Measurements from ENCODE around the gene TMA7.
"Not testable (repeated sequence)": the region's sequence is repeated elsewhere in the genome, so short reads cannot be mapped to it uniquely, and the experiment has no call there.

Gene TMA7

DNA sequence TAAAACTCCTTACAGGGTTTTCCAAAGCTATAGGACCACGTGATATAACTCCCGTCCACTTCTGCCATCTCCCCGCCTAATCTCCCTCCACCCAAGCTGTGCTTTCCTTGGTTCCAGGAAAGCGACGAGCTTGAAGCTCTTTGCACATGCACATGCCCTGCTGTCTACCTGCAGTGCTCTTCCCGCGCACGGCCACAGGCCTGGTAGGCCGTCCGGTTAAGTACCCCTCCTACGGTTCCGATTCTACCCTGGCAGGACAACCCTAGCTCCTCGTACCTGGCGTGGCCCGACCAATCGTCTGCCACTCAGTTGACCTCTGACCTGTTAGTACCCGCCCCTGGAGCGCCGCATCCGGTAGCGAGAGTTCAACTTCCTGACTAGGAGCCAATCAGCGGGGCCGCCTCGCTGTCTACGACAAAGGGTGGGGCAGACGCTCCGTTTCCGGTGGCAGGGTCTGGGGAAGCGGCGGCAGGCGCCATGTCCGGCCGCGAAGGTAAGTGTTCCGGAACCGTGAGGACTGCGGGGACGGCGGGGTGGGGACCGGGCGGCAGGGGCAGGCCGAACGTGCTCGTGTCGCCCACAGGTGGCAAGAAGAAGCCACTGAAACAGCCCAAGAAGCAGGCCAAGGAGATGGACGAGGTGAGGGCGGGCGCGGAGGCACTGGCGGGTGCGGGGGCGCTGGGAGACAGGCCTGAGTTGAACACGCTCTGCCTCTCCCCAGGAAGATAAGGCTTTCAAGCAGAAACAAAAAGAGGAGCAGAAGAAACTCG, at the start of gene TMA7, which contains the start of gene CCDC51:
TSS of gene TMA7 (plus strand) at position 438 of the 770 bp plus-strand sequence. CDS start at position 478, 40 bp downstream.
TSS of gene CCDC51 (minus strand) at position 300 of the 770 bp plus-strand sequence. CDS start 4,991 bp downstream, outside the sequence.
- Histone ChIP-seq H3K27me3 (ENCODE audit: control insufficient read depth, insufficient read depth, low read length) (no peaks in the 10 kb centered on the region), H3K4me1 (ENCODE audit: control insufficient read depth, insufficient read depth, low read length) (0 out of 2 replicates have a peak, but pooled peaks cover 3% of the 10 kb centered on the region), H3K9me3 (ENCODE audit: control insufficient read depth, insufficient read depth, low read length) (no peaks in the 10 kb centered on the region), H3K36me3 (ENCODE audit: control insufficient read depth, insufficient read depth, low read length) (peaks cover 35% of the 10 kb centered on the region), H3K9ac (ENCODE audit: low read depth, low read length) (peak within 1 kb of the TSS; percentile 67), H3K27ac (ENCODE audit: low read depth, low read length) (peak within 1 kb of the TSS; percentile 85), H3K4me3 (ENCODE audit: low read depth, low read length) (peak within 1 kb of the TSS; percentile 85)

DNA sequence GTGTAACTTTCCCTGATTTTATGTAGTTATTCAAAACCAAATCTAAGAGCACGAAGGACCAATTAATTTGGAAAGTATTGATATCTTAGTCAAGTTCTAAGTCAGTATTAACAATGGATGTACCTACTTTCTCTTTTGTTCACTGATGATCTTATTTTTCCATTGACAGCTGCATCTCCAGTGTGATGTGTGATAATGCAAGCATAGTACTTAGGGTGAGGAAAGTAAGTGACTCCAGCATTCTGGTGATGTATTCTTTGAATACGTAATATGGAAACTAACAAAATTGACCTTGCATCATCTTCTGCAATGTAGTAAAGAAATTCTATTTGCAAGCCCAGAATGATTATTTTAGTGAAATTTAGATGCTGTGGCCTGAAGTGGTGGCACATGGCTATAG, 45.7 kb upstream of the TMA7 start:
- no peak overlapping the region for H3K27ac ChIP-seq (ENCODE audit: low read depth, low read length)
- H3K4me1 ChIP-seq (ENCODE audit: control insufficient read depth, insufficient read depth, low read length): no peaks in the 10 kb centered on the region
- no peak overlapping the region for H3K9ac ChIP-seq (ENCODE audit: low read depth, low read length)
- H3K27me3 ChIP-seq (ENCODE audit: control insufficient read depth, insufficient read depth, low read length): no peaks in the 10 kb centered on the region
- no peaks in the 10 kb centered on the region for H3K36me3 ChIP-seq (ENCODE audit: control insufficient read depth, insufficient read depth, low read length)
- no peak overlapping the region for H3K4me3 ChIP-seq (ENCODE audit: low read depth, low read length)
- no peaks in the 10 kb centered on the region for H3K9me3 ChIP-seq (ENCODE audit: control insufficient read depth, insufficient read depth, low read length)

DNA sequence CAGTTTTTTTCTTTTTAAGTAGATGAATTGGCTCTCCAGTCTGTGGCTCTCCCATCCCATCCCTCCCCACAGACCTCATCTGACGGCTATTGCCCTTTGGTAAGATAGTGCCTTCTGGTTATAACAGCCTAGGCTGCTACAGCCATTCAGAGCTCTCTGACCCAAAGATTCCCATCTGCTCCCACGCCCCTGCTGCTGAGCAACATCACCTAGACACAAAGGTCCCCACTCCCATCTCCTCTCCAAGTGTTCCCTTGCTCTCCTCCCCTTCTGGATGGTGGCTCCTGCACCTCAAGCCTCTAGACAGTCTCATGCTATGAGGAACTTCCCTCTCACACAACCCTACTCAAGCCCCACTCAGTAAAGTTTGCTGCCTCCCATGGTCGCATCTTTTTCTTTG, 44.3 kb upstream of the TMA7 start:
- Histone ChIP-seq H3K27me3 (ENCODE audit: control insufficient read depth, insufficient read depth, low read length) (no peaks in the 10 kb centered on the region), H3K9me3 (ENCODE audit: control insufficient read depth, insufficient read depth, low read length) (no peaks in the 10 kb centered on the region), H3K9ac (ENCODE audit: low read depth, low read length) (no peak overlapping the region), H3K27ac (ENCODE audit: low read depth, low read length) (no peak overlapping the region), H3K4me1 (ENCODE audit: control insufficient read depth, insufficient read depth, low read length) (no peaks in the 10 kb centered on the region), H3K4me3 (ENCODE audit: low read depth, low read length) (no peak overlapping the region), H3K36me3 (ENCODE audit: control insufficient read depth, insufficient read depth, low read length) (no peaks in the 10 kb centered on the region)

DNA sequence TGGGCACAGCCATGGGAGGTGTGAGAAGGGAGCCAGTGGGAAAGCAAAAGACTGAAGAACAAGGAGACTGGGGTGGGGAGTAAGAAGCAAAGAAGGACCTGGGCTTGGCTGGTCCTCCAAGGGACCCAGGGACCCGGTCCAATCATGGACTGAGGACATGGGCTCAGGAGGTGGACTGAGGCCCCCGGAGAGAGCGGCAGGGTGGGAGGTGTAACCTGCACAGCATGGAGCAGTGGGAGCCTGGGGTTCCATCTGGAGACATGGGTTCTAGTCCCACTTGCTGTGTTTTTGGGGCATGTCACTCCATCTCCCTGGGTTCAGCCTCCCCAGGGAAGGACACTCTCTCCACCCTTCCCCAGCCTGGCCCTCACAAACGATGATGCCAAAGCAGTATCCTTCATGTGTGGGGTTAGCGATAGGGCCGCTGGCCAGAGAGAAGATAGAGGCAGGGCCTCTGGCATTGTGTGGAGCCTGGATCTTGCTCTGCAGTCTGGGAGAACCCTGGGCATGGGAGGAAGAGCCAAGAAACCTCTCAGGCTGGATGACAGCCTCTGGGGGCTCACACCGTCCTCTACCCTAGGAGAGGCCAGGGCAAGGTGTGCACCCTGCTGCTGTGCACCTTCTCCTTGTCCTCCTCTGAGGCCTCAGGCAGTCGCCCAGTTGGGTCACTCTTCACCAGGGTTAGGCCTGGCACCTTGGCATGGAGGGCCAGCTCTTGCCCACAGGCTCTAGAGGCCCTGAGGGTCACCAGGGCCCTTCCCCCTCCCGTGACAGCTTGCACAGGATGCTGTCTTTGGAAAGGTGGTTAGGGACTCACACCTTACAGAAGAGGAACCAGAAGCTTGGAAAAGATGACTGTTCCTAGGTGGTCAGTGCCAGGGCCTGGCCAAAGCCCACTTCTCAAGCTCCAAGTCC, 42.0 kb upstream of the TMA7 start:
- no peak overlapping the region for H3K27ac ChIP-seq (ENCODE audit: low read depth, low read length)
- H3K9me3 ChIP-seq (ENCODE audit: control insufficient read depth, insufficient read depth, low read length): no peaks in the 10 kb centered on the region
- H3K9ac ChIP-seq (ENCODE audit: low read depth, low read length): no peak overlapping the region
- H3K4me3 ChIP-seq (ENCODE audit: low read depth, low read length): no peak overlapping the region
- peaks cover 15% of the 10 kb centered on the region; the same call in 1 of the 2 replicates for H3K36me3 ChIP-seq (ENCODE audit: control insufficient read depth, insufficient read depth, low read length)
- H3K4me1 ChIP-seq (ENCODE audit: control insufficient read depth, insufficient read depth, low read length): no peaks in the 10 kb centered on the region
- no peaks in the 10 kb centered on the region for H3K27me3 ChIP-seq (ENCODE audit: control insufficient read depth, insufficient read depth, low read length)

- Histone ChIP-seq H3K9me3 (ENCODE audit: control insufficient read depth, insufficient read depth, low read length) (no peaks in the 10 kb centered on the region), H3K9ac (ENCODE audit: low read depth, low read length) (no peak overlapping the region), H3K27me3 (ENCODE audit: control insufficient read depth, insufficient read depth, low read length) (no peaks in the 10 kb centered on the region), H3K4me3 (ENCODE audit: low read depth, low read length) (no peak overlapping the region), H3K36me3 (ENCODE audit: control insufficient read depth, insufficient read depth, low read length) (peaks cover 24% of the 10 kb centered on the region), H3K4me1 (ENCODE audit: control insufficient read depth, insufficient read depth, low read length) (no peaks in the 10 kb centered on the region), H3K27ac (ENCODE audit: low read depth, low read length) (no peak overlapping the region)
Measured at GRCh38 chr3:48398701-48399386, 41.2 kb upstream of the TMA7 start.

DNA sequence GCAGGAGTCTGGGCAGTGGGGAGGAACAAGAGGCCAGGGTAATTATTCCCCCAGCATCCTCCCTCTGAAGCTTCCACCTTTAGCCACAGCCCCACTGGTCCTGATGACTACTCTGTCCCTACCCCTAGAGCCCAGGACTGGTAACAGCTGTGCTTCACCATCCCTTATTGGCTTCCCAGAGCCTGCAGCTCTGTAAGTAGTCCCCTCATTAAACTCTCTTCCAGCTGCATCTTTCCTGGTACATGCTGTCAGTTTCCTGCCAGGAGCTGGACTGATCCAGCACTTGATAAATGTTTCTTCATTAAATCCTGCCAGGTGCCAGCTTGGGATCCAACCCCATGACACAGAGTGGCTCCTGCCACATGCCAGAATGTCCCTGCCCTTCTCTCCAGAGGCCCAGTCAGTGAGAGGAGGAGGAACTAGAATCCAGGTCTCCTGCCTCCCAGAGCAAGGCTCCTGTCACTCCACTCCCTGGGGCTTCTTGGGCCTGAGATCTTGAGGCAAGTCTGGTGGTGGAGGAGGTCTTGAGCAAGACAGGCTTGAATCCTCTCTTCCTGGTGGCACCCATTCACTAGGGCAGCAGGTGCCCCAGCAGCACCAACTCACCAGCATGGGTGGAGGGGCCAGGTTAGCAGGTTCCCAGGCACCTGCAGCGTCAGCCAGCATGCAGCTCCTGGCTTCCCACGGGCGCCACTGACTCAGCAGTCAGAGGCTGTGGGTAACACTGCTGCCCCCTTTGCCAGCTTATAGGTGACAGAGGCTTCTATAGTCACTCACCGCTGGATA, 40.5 kb upstream of the TMA7 start:
- no peaks in the 10 kb centered on the region for H3K9me3 ChIP-seq (ENCODE audit: control insufficient read depth, insufficient read depth, low read length)
- no peaks in the 10 kb centered on the region for H3K4me1 ChIP-seq (ENCODE audit: control insufficient read depth, insufficient read depth, low read length)
- H3K27me3 ChIP-seq (ENCODE audit: control insufficient read depth, insufficient read depth, low read length): no peaks in the 10 kb centered on the region
- H3K9ac ChIP-seq (ENCODE audit: low read depth, low read length): no peak overlapping the region
- H3K4me3 ChIP-seq (ENCODE audit: low read depth, low read length): no peak overlapping the region
- H3K36me3 ChIP-seq (ENCODE audit: control insufficient read depth, insufficient read depth, low read length): peaks cover 31% of the 10 kb centered on the region
- H3K27ac ChIP-seq (ENCODE audit: low read depth, low read length): no peak overlapping the region

DNA sequence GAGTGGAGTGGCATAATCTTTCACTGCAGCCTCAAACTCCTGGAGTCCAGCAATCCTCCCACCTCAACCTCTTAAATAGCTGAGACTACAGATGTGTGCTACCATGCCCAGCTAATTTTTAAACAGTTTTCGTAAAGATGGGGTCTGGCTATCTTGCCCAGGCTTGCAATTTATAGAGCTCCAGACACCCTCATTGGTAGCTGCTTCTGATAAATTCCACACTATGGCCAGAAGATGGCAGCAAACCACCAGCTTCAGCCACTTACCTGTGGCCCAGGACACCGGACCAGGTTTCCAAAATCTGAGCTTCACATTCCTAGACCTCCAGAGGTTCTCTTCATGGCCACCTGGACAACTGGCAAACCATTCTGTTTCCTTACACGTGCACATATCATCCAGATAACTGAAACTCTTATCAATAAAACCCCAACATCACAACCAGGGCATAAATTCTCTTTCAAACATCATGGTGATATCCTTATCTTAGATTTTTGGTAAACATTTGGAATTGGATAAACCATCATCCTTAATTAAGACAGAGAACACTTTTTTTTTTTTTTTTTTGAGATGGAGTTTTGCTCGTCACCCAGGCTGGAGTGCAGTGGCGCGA, 39.1 kb upstream of the TMA7 start:
- Histone ChIP-seq H3K4me3 (ENCODE audit: low read depth, low read length) (no peak overlapping the region), H3K9ac (ENCODE audit: low read depth, low read length) (no peak overlapping the region), H3K27ac (ENCODE audit: low read depth, low read length) (no peak overlapping the region), H3K9me3 (ENCODE audit: control insufficient read depth, insufficient read depth, low read length) (no peaks in the 10 kb centered on the region), H3K36me3 (ENCODE audit: control insufficient read depth, insufficient read depth, low read length) (peaks cover 44% of the 10 kb centered on the region), H3K4me1 (ENCODE audit: control insufficient read depth, insufficient read depth, low read length) (no peaks in the 10 kb centered on the region), H3K27me3 (ENCODE audit: control insufficient read depth, insufficient read depth, low read length) (no peaks in the 10 kb centered on the region)

DNA sequence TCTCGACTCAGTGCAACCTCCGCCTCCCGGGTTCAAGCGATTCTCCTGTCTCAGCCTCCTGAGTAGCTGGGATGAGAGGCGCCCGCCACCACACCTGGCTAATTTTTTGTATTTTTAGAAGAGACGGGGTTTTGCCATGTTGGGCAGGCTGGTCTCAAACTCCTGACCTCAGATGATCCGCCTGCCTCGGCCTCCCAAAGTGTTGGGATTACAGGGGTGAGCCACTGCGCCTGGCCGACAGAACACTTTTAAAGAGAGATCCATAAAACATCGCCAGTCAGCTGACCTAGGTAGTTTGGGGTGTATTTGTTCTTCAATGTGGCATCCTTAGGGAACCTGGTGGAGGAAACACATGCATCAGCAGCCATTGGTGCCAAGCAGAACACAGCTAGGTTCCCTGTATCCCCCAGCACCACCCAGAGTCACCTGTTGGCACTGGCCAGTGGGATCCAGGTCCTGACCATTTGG, 38.6 kb upstream of the TMA7 start:
- peaks cover 50% of the 10 kb centered on the region for H3K36me3 ChIP-seq (ENCODE audit: control insufficient read depth, insufficient read depth, low read length)
- not testable (repeated sequence) for H3K9me3 ChIP-seq (ENCODE audit: control insufficient read depth, insufficient read depth, low read length); H3K27ac ChIP-seq (ENCODE audit: low read depth, low read length); H3K4me1 ChIP-seq (ENCODE audit: control insufficient read depth, insufficient read depth, low read length); H3K9ac ChIP-seq (ENCODE audit: low read depth, low read length); H3K27me3 ChIP-seq (ENCODE audit: control insufficient read depth, insufficient read depth, low read length); H3K4me3 ChIP-seq (ENCODE audit: low read depth, low read length)

DNA sequence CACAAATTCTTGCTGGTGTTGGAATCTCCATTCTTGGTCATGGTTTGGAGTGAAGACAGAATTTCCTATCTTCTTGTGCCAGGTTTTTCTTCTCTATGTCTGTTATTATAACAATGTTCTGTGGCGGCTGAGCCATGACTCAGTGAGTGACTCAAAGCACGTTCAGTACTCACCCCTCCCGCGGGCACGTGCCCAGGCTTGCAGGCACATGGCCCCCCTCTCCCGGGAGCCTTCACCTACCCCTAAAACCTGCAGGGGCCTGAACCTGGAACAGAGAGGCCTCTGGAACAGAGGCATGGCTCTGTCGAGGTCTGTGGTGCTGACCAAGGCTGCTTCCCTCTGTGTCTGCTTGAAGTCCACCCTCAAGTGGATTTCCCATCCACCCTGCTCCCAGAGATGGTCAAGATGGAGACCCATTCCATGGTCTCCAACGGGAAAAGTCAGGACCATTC, 37.8 kb upstream of the TMA7 start:
- no peak overlapping the region for H3K9ac ChIP-seq (ENCODE audit: low read depth, low read length)

DNA sequence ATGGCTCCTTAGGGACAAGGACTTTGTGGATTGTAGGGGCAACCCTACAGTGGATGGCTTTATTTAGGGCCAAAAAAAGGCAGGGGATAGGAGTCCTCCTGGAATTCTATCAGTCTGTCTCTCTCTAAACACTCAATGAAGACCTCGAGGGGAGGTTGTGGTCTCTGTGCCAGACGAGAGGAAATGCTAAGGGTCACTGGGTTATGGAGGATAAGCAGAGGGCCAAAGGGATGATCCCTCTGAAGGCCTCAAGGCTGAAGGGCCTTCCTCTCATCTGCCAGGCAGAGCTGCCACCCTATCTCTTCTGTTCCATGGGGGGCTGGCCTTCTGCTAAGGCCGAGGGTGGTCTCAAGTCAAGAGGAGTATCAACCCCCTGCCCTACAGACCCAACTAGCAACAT, 37.1 kb upstream of the TMA7 start:
- Histone ChIP-seq H3K36me3 (ENCODE audit: control insufficient read depth, insufficient read depth, low read length) (peaks cover 64% of the 10 kb centered on the region), H3K27me3 (ENCODE audit: control insufficient read depth, insufficient read depth, low read length) (no peaks in the 10 kb centered on the region), H3K27ac (ENCODE audit: low read depth, low read length) (no peak overlapping the region), H3K9me3 (ENCODE audit: control insufficient read depth, insufficient read depth, low read length) (no peaks in the 10 kb centered on the region), H3K4me1 (ENCODE audit: control insufficient read depth, insufficient read depth, low read length) (no peaks in the 10 kb centered on the region), H3K4me3 (ENCODE audit: low read depth, low read length) (no peak overlapping the region), H3K9ac (ENCODE audit: low read depth, low read length) (no peak overlapping the region)

More for the DNA sequence above, 37.8 kb upstream of the TMA7 start:
- no peaks in the 10 kb centered on the region for H3K9me3 ChIP-seq (ENCODE audit: control insufficient read depth, insufficient read depth, low read length)
- H3K36me3 ChIP-seq (ENCODE audit: control insufficient read depth, insufficient read depth, low read length): peaks cover 58% of the 10 kb centered on the region
- H3K27ac ChIP-seq (ENCODE audit: low read depth, low read length): no peak overlapping the region
- H3K4me1 ChIP-seq (ENCODE audit: control insufficient read depth, insufficient read depth, low read length): no peaks in the 10 kb centered on the region
- no peak overlapping the region for H3K4me3 ChIP-seq (ENCODE audit: low read depth, low read length)
- no peaks in the 10 kb centered on the region for H3K27me3 ChIP-seq (ENCODE audit: control insufficient read depth, insufficient read depth, low read length)
